Spinal cord (tissue), 4 donors: ENCODE results near the gene DVL3. TPM values are rescaled to one million over a fixed set of nuclear protein-coding genes. Genes with fewer than 3 reads are reported as not detected.

Experiments
- polyA plus RNA-seq, 2 donors: library from polyadenylated mRNA; unstranded; fragments of 120-200 nt; gene quantifications; one replicate each; pipeline ENCODE4 v1.2.1, GENCODE V29; 2013; ENCODE audit not compliant: insufficient read length in 2 of 2
- total RNA-seq, 2 donors: library from RNA; depleted of rRNA in 1 of 2; stranded (reverse); fragments of 120-200 nt in 1 of 2; fragments of >200 nt in 1 of 2; gene quantifications; one replicate each; pipeline versions ENCODE4 v1.2.3 to v1.2.4, GENCODE V29; 2013 to 2014

DVL3 gene
- total and polyA plus RNA-seq, 4 donors: 20.7 to 114 (median 74.4) TPM

Other genes with a start within 250 kb of the DVL3 start
- gene ABCC5, start 137.5 kb upstream of the DVL3 start, total RNA-seq: 10 to 100 TPM; 40.7 to 43.0 TPM
- gene ABCC5, start 137.5 kb upstream of the DVL3 start, polyA plus RNA-seq: 10 to 100 TPM; 77.3 to 89.2 TPM
- not detected for gene HTR3D, start 123.6 kb upstream of the DVL3 start, total RNA-seq
- gene HTR3D, start 123.6 kb upstream of the DVL3 start, polyA plus RNA-seq: not detected
- gene HTR3C, start 102.3 kb upstream of the DVL3 start, total RNA-seq: not detected
- gene HTR3C, start 102.3 kb upstream of the DVL3 start, polyA plus RNA-seq: not detected
- not detected for gene HTR3E, start 58.3 kb upstream of the DVL3 start, total RNA-seq
- not detected for gene HTR3E, start 58.3 kb upstream of the DVL3 start, polyA plus RNA-seq
- 10 to 100 TPM; 38.3 to 39.0 TPM for gene EIF2B5, start 20.0 kb upstream of the DVL3 start, total RNA-seq
- gene EIF2B5, start 20.0 kb upstream of the DVL3 start, polyA plus RNA-seq: 10 to 100 TPM; 52.6 to 58.9 TPM
- gene AP2M1, start 19.5 kb downstream of the DVL3 start, total RNA-seq: 100 to 1,000 TPM; 293 to 307 TPM
- 100 to 1,000 TPM; 523 to 556 TPM for gene AP2M1, start 19.5 kb downstream of the DVL3 start, polyA plus RNA-seq
- gene ABCF3, start 30.8 kb downstream of the DVL3 start, total RNA-seq: 10 to 100 TPM; 47.9 to 49.5 TPM
- gene ABCF3, start 30.8 kb downstream of the DVL3 start, polyA plus RNA-seq: 10 to 100 TPM; 78.4 to 94.4 TPM
- gene VWA5B2, start 74.2 kb downstream of the DVL3 start, total RNA-seq: 10 to 100 TPM in 1 of 2 donors, 1 to 10 TPM in 1; 4.6 to 12.0 TPM
- gene VWA5B2, start 74.2 kb downstream of the DVL3 start, polyA plus RNA-seq: 10 to 100 TPM; 36.4 to 55.5 TPM
- gene ALG3, start 93.6 kb downstream of the DVL3 start, total RNA-seq: 10 to 100 TPM in 1 of 2 donors, 1 to 10 TPM in 1; 9.1 to 13.2 TPM
- gene ALG3, start 93.6 kb downstream of the DVL3 start, polyA plus RNA-seq: 10 to 100 TPM; 25.4 to 29.4 TPM
- 1 to 10 TPM in 1 of 2 donors, under 1 TPM in 1; 0.40 to 1.9 TPM for gene EEF1AKMT4, start 94.3 kb downstream of the DVL3 start, total RNA-seq
- 1 to 10 TPM; 1.8 to 1.9 TPM for gene EEF1AKMT4, start 94.3 kb downstream of the DVL3 start, polyA plus RNA-seq
- 1 to 10 TPM; 9.1 to 9.6 TPM for gene CAMK2N2, start 106.2 kb downstream of the DVL3 start, total RNA-seq
- 100 to 1,000 TPM; 203 to 204 TPM for gene CAMK2N2, start 106.2 kb downstream of the DVL3 start, polyA plus RNA-seq
- 10 to 100 TPM in 1 of 2 donors, 1 to 10 TPM in 1; 3.6 to 12.5 TPM for gene ECE2, start 120.6 kb downstream of the DVL3 start, total RNA-seq
- gene ECE2, start 120.6 kb downstream of the DVL3 start, polyA plus RNA-seq: 10 to 100 TPM; 18.6 to 23.1 TPM
- 100 to 1,000 TPM; 177 to 237 TPM for gene PSMD2, start 143.9 kb downstream of the DVL3 start, total RNA-seq
- 100 to 1,000 TPM; 268 to 275 TPM for gene PSMD2, start 143.9 kb downstream of the DVL3 start, polyA plus RNA-seq
- gene EIF4G1, start 159.2 kb downstream of the DVL3 start, total RNA-seq: 100 to 1,000 TPM; 132 to 139 TPM
- gene EIF4G1, start 159.2 kb downstream of the DVL3 start, polyA plus RNA-seq: 100 to 1,000 TPM; 187 TPM
- 10 to 100 TPM; 35.4 to 43.8 TPM for gene FAM131A, start 182.2 kb downstream of the DVL3 start, total RNA-seq
- 10 to 100 TPM; 50.1 to 57.3 TPM for gene FAM131A, start 182.2 kb downstream of the DVL3 start, polyA plus RNA-seq
- gene CLCN2, start 206.2 kb downstream of the DVL3 start, total RNA-seq: 10 to 100 TPM; 13.1 to 41.3 TPM
- gene CLCN2, start 206.2 kb downstream of the DVL3 start, polyA plus RNA-seq: 10 to 100 TPM; 13.7 to 28.5 TPM
- gene POLR2H, start 206.3 kb downstream of the DVL3 start, total RNA-seq: 10 to 100 TPM; 45.4 to 76.9 TPM
- 10 to 100 TPM; 54.1 to 81.2 TPM for gene POLR2H, start 206.3 kb downstream of the DVL3 start, polyA plus RNA-seq
- 1 to 10 TPM in 1 of 2 donors, under 1 TPM in 1; 0.40 to 2.6 TPM for gene THPO, start 222.8 kb downstream of the DVL3 start, total RNA-seq
- gene THPO, start 222.8 kb downstream of the DVL3 start, polyA plus RNA-seq: 1 to 10 TPM; 1.8 to 2.0 TPM
- 10 to 100 TPM; 11.4 to 18.3 TPM for gene CHRD, start 224.7 kb downstream of the DVL3 start, total RNA-seq
- gene CHRD, start 224.7 kb downstream of the DVL3 start, polyA plus RNA-seq: 10 to 100 TPM; 17.4 to 23.7 TPM